Common myeloid progenitor, CD34-positive (primary cell): ENCODE measurements around the gene RPP21.

Experiments
- CTCF ChIA-PET: fragments of 350-600 bp; sonication (Branson Sonifier 250); formaldehyde crosslinking; loops from one replicate; lab custom pipeline; 2021; ENCODE audit warnings: antibody characterized with exemption; lab: Charles Lee
- POLR2A ChIA-PET: fragments of 350-600 bp; sonication (Branson Sonifier 250); formaldehyde crosslinking; loops from one replicate; lab custom pipeline; 2021; ENCODE audit warnings: antibody characterized with exemption; lab: Charles Lee
- DNase-seq, 3 donors: peaks; one replicate each; pipeline versions ENCODE4 v3.0.0 to v3.0.0-alpha.2; 2013
- H3K27ac ChIP-seq, 2 experiments: 1 replicate in 1 of 2; 2 replicates in 1 of 2; pipeline ENCODE4 v1.7.0; 2013; ENCODE audit warnings: inconsistent platforms in 2 of 2, low read length in 2 of 2, mild to moderate bottlenecking in 2 of 2, low read depth in 1 of 2, moderate library complexity in 1 of 2; ENCODE audit not compliant: severe bottlenecking in 2 of 2, insufficient read depth in 1 of 2, poor library complexity in 1 of 2
- H3K27me3 ChIP-seq, 5 experiments: replicated peaks in 2 of 5; 1 replicate in 3 of 5; 2 replicates in 2 of 5; pipeline versions ENCODE4 v1.6.1 to v1.7.0; 2013; ENCODE audit warnings: low read length in 4 of 5, mild to moderate bottlenecking in 2 of 5, moderate library complexity in 2 of 5, inconsistent platforms in 1 of 5; ENCODE audit not compliant: insufficient read depth in 5 of 5, control insufficient read depth in 4 of 5
- H3K36me3 ChIP-seq, 4 experiments: 1 replicate in 2 of 4; 2 replicates in 2 of 4; pipeline versions ENCODE4 v1.6.1 to v1.7.0; 2013; ENCODE audit warnings: low read length in 3 of 4, control low read depth in 1 of 4, mild to moderate bottlenecking in 1 of 4; ENCODE audit not compliant: control insufficient read depth in 4 of 4, insufficient read depth in 4 of 4
- H3K4me1 ChIP-seq, 4 experiments: 1 replicate in 3 of 4; 2 replicates in 1 of 4; pipeline versions ENCODE4 v1.6.1 to v1.7.1; 2013; ENCODE audit warnings: low read length in 3 of 4, mild to moderate bottlenecking in 3 of 4, control low read depth in 1 of 4, inconsistent platforms in 1 of 4, moderate library complexity in 1 of 4; ENCODE audit not compliant: control insufficient read depth in 4 of 4, insufficient read depth in 4 of 4; ENCODE audit errors: control extremely low read depth in 1 of 4
- H3K4me3 ChIP-seq, 7 experiments: 1 replicate in 4 of 7; 2 replicates in 3 of 7; pipeline versions ENCODE4 v1.5.1 to v1.7.0; 2013; ENCODE audit warnings: mild to moderate bottlenecking in 7 of 7, low read length in 6 of 7, moderate library complexity in 6 of 7, inconsistent platforms in 2 of 7, low read depth in 2 of 7, control low read depth in 1 of 7; ENCODE audit not compliant: insufficient read depth in 4 of 7, control insufficient read depth in 1 of 7; ENCODE audit errors: extremely low read depth in 1 of 7
- H3K9me3 ChIP-seq, 5 experiments: 1 replicate in 4 of 5; 2 replicates in 1 of 5; pipeline versions ENCODE4 v1.6.1 to v1.7.1; 2013; ENCODE audit warnings: low read length in 4 of 5, mild to moderate bottlenecking in 2 of 5, inconsistent platforms in 1 of 5, low read depth in 1 of 5, moderate library complexity in 1 of 5; ENCODE audit not compliant: control insufficient read depth in 4 of 5, insufficient read depth in 2 of 5; ENCODE audit errors: control extremely low read depth in 1 of 5
- WGBS: methylation state at CpG from one replicate; pipeline ENCODE4 v1.1.5; 2013; ENCODE audit not compliant: insufficient coverage; 5-methylcytosine and 5-hydroxymethylcytosine counted together

The RPP21 gene

DNA sequence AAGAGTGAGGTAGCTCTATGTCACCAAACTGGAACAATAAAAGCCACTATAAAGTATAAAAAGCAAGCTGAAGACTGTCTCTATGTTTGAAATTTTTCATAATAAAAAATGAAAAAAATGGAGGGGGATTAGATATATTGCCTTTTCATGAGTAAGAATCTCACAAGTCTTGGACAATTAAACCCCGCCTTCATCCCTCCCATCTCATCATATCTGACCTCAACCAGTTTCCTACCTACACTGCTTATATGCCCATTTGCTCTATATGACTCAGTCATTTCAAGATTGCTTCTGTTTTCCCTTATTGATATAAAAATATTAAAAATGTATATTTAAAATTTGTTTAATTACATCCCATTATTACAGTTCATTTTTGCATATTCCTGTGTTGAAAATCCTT, 21.1 kb upstream of the RPP21 start:
- Histone ChIP-seq H3K4me1 (peaks cover 8 to 42% (median 32%) of the 10 kb centered on the region in 4 experiments), H3K27me3 (no peaks in the 10 kb centered on the region), H3K9me3 (no peaks in the 10 kb centered on the region), H3K36me3 (peaks cover 3 to 10% (median 5%) of the 10 kb centered on the region in 4 experiments), H3K4me3 (no peak overlapping the region), H3K27ac (no peak overlapping the region)
- whole genome bisulfite sequencing, result no CpG with 5 or more reads among the region's 1 CpG
- DNase-seq, result peak; percentile 14 to 32 (median 25)
- POLR2A ChIA-PET, result no interaction called here
- CTCF ChIA-PET, result interaction anchor here (1.0 to 1.4 kb wide), 2 partner anchors 10 to 105 kb away, joined by 3 read pairs; no protein-coding TSS in a partner anchor

DNA sequence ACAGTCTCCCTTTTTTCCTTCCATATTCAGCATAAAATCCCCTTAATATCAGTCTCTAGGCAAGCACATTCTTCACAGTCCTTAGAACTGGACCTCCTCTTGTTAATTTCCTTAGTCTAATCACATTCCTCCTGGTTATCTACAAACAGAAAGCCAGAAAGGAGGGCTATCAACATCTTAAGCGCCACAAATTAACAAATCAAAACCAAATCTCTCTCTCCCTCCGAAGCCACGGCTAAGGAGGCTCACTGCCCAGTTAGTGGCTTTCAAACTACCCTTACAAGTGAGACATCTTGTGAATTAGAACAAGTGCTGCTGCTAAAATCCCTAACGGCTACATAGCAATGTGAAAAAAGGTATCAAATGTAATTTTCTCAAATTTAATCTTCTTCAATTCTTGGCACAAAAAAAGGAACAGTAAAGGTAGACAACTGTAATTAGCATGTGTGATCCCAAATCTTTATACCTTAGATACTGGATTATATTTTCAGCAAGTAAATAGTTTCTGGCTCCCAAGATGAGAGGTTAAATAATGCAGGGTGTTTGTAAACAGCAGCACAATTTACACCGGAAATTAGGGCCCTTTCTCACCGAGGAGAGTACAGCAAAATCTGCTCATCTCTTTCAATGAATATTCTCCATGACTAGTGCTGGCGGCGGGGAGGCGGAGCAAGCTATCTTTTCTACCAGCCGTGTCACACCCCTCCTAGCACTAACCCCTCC, 19.6 kb upstream of the RPP21 start:
- Histone ChIP-seq H3K36me3 (peaks cover 7 to 13% (median 11%) of the 10 kb centered on the region in 4 experiments), H3K27ac (peak overlapping the region; percentile 87 to 96), H3K9me3 (no peaks in the 10 kb centered on the region), H3K27me3 (no peaks in the 10 kb centered on the region), H3K4me1 (peaks cover 10 to 42% (median 32%) of the 10 kb centered on the region in 4 experiments), H3K4me3 (peak overlapping the region; percentile 78 to 96 (median 90))
- ChIA-PET POLR2A (no interaction called here), CTCF (interaction anchor here (1.2 to 1.4 kb wide), 3 partner anchors 8 to 15 kb away, joined by 4 to 5 read pairs (median 4); no protein-coding TSS in a partner anchor)
- 12% methylated on average over 9 of the region's 10 CpGs for WGBS
- DNase-seq, result peak; percentile 47 to 76 (median 69)

DNA sequence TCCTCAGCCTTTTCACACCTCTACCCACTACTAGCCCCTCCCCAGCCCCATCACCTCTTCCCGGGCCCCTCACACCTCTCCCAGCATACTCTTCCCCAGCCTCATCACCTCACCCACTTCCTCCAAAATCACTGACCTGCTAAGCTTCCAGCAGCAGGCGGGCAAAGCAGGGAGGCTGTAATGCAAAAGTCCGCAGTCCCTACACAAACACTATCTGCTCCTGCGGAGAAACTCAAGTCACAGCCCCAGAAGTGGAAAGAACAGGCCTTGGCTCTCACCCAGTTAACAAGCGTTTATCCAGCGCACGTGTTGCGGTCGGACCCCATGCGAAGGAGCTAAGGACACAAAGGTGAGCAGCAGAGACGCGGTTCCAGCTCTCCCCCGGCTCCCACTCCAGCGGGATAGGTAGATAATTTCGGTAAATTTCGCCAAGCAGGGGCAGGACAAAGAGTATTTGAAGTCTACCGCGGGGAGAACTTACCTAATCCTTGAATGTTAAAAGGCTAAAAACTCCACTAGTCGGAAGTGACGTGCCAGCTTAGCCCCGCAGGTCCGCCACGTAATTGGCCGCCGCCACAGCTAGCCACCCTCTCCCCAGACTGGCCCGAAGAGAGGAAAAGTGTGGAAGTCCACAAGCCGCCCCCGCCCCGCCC, 19.0 kb upstream of the RPP21 start:
- ChIA-PET POLR2A (no interaction called here), CTCF (interaction anchor here (1.2 to 1.4 kb wide), 3 partner anchors 9 to 14 kb away, joined by 4 to 5 read pairs (median 4); no protein-coding TSS in a partner anchor)
- WGBS, result under 1% methylated on average over 26 of the region's 29 CpGs
- Histone ChIP-seq H3K27me3 (no peaks in the 10 kb centered on the region), H3K9me3 (no peaks in the 10 kb centered on the region), H3K4me3 (peak overlapping the region; percentile 78 to 96 (median 90)), H3K4me1 (peaks cover 12 to 40% (median 31%) of the 10 kb centered on the region in 4 experiments), H3K27ac (peak overlapping the region; percentile 87 to 96), H3K36me3 (peaks cover 7 to 18% (median 15%) of the 10 kb centered on the region in 4 experiments)
- DNase-seq, result peak; percentile 81 to 89 (median 83)

- under 1% methylated on average over 61 of the region's 90 CpGs for WGBS
- Histone ChIP-seq H3K36me3 (peaks cover 7 to 24% (median 18%) of the 10 kb centered on the region in 4 experiments), H3K27me3 (no peaks in the 10 kb centered on the region), H3K4me3 (peak within 1 kb of the TSS; percentile 78 to 96 (median 90)), H3K9me3 (no peaks in the 10 kb centered on the region), H3K27ac (peak within 1 kb of the TSS; percentile 87 to 96), H3K4me1 (peaks cover 12 to 35% (median 28%) of the 10 kb centered on the region in 4 experiments)
- ChIA-PET CTCF (interaction anchor here (1.2 to 1.4 kb wide), 3 partner anchors 9 to 13 kb away, joined by 4 to 5 read pairs (median 4); no protein-coding TSS in a partner anchor), POLR2A (no interaction called here)
- DNase-seq, result peak; percentile 86 to 93 (median 89)
Observed at GRCh38 chr6:30326526-30327231, 18.3 kb upstream of the RPP21 start, which contains the start of gene TRIM39. Gene TRIM39 (plus strand): TSS chr6:30326927. CDS start chr6:30329318, 2,391 bp downstream.

GRCh38 chr6:30327232-30327746, 17.7 kb upstream of the RPP21 start:
- Histone ChIP-seq H3K9me3 (no peaks in the 10 kb centered on the region), H3K4me1 (peaks cover 12 to 33% (median 27%) of the 10 kb centered on the region in 4 experiments), H3K27me3 (no peaks in the 10 kb centered on the region), H3K4me3 (peak overlapping the region; percentile 78 to 96 (median 90)), H3K27ac (peak overlapping the region; percentile 87 to 96), H3K36me3 (peaks cover 7 to 28% (median 21%) of the 10 kb centered on the region in 4 experiments)
- ChIA-PET POLR2A (no interaction called here), CTCF (no interaction called here)
- DNase-seq, result no peak
- WGBS, result 0% methylated on average over 9 of the region's 17 CpGs

- no peak for DNase-seq
- Histone ChIP-seq H3K4me3 (no peak overlapping the region), H3K9me3 (no peaks in the 10 kb centered on the region), H3K4me1 (peaks cover 12 to 31% (median 26%) of the 10 kb centered on the region in 4 experiments), H3K27me3 (no peaks in the 10 kb centered on the region), H3K36me3 (peaks cover 7 to 26% (median 23%) of the 10 kb centered on the region in 4 experiments), H3K27ac (no peak overlapping the region)
- CTCF ChIA-PET, result interaction anchor here (1.1 to 1.8 kb wide), 2 partner anchors 11 to 28 kb away, joined by 4 to 8 read pairs; no protein-coding TSS in a partner anchor
- POLR2A ChIA-PET, result no interaction called here
Observed at GRCh38 chr6:30328397-30328796, 16.6 kb upstream of the RPP21 start.
